Suprapubic skin (tissue), 3 donors: ENCODE data around the gene NPAS3.

Experiments used
- EP300 ChIP-seq: sonication (generic); formaldehyde crosslinking; IDR thresholded peaks from one replicate; pipeline ENCODE4 v1.6.1; 2017; ENCODE audit warnings: antibody characterized with exemption
- POLR2A ChIP-seq, 2 donors: fragments of 450-650 bp; IDR thresholded peaks; one replicate each; pipeline ENCODE4 v1.6.1; 2017; ENCODE audit warnings: antibody characterized with exemption in 2 of 2, mild to moderate bottlenecking in 2 of 2, moderate library complexity in 2 of 2
- TF ChIP-seq, protein P1 (sequence below), 2 donors: fragments of 200-600 bp in 1 of 2; fragments of 450-650 bp in 1 of 2; sonication (generic) in 1 of 2; IDR thresholded peaks; one replicate each; pipeline ENCODE4 v1.5.1; 2016 to 2019; ENCODE audit warnings: antibody characterized with exemption in 2 of 2, mild to moderate bottlenecking in 1 of 2, moderate library complexity in 1 of 2

DNA sequence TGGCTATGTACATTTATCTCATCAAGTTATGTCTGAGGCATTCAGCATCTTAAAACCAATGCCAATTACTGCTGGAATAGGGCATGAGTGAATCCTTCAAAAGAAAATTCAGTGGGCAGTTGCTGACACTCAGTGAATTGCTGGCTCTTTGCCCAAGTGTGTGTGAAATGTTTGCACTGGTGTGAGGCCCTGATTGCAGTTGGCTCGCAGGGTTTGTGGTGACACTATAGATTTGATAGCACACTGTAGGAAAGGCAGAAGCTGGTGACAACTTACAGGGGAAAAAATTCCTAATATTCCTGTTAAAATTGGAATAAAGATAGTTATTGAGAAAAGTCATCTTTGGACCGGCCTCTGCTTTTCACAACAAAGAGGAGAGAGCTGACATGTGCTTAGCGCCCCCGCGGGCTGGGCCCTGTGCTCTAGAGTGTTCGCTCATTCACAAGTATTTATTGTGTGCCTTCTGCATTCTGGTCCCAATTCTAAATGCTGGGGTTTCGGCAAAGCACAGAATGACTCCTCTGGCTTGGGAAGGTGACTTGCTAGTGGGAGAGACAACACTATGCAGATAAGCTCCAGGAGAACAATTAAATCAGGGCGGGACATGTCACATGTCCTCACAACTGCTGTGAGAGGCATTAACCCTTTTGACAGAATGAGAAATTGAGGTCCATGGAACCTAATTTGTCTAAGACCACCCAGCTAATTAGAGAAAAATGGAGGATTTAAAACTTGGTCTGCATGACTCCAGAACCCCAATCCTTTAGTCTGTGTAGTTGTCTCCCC lies 418.7 kb downstream of the NPAS3 start:
- TF ChIP-seq EP300 (no peak), POLR2A (IDR thresholded peaks at IDR 0.05) (no peak)
- TF ChIP-seq, protein P1, sequence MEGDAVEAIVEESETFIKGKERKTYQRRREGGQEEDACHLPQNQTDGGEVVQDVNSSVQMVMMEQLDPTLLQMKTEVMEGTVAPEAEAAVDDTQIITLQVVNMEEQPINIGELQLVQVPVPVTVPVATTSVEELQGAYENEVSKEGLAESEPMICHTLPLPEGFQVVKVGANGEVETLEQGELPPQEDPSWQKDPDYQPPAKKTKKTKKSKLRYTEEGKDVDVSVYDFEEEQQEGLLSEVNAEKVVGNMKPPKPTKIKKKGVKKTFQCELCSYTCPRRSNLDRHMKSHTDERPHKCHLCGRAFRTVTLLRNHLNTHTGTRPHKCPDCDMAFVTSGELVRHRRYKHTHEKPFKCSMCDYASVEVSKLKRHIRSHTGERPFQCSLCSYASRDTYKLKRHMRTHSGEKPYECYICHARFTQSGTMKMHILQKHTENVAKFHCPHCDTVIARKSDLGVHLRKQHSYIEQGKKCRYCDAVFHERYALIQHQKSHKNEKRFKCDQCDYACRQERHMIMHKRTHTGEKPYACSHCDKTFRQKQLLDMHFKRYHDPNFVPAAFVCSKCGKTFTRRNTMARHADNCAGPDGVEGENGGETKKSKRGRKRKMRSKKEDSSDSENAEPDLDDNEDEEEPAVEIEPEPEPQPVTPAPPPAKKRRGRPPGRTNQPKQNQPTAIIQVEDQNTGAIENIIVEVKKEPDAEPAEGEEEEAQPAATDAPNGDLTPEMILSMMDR (IDR thresholded peaks at IDR 0.05), result no peak
